Lung microvascular endothelial cell (primary cell): ENCODE measurements around the gene CSGALNACT2. TPM values are rescaled to one million over a fixed set of nuclear protein-coding genes. Genes with fewer than 3 reads are reported as not detected.
A peak's percentile ranks its signal among the peaks of the same experiment; 100 is the strongest.
"Not testable (repeated sequence)": the region's sequence is repeated elsewhere in the genome, so short reads cannot be mapped to it uniquely, and the experiment has no call there.

Experiments
- DNase-seq, 2 donors: peaks; one replicate each; pipeline versions ENCODE4 v3.0.0 to v3.0.0-alpha.2; 2010; ENCODE audit warnings: low read depth in 2 of 2
- total RNA-seq: library from RNA; depleted of rRNA; stranded (reverse); fragments of >200 nt; gene quantifications from 2 replicates; pipeline ENCODE4 v1.2.1, GENCODE V29; 2014

The CSGALNACT2 gene
- total RNA-seq, 1 donor from 2014 or later = 9.1 TPM

- DNase-seq = no peak
Measured at GRCh38 chr10:43214071-43214955, 76.1 kb downstream of the CSGALNACT2 start.

GRCh38 chr10:43214956-43215561, 76.8 kb downstream of the CSGALNACT2 start:
- DNase-seq = no peak

GRCh38 chr10:43215758-43216455, 77.7 kb downstream of the CSGALNACT2 start:
- no peak for DNase-seq

GRCh38 chr10:43216931-43217562, 78.8 kb downstream of the CSGALNACT2 start:
- no peak for DNase-seq

- no peak for DNase-seq
Measured at GRCh38 chr10:43217563-43218205, 79.4 kb downstream of the CSGALNACT2 start.

GRCh38 chr10:43218206-43218950, 80.1 kb downstream of the CSGALNACT2 start:
- DNase-seq = no peak

- DNase-seq = no peak
Measured at GRCh38 chr10:43218951-43219837, 80.9 kb downstream of the CSGALNACT2 start.

GRCh38 chr10:43219848-43220247, 81.6 kb downstream of the CSGALNACT2 start:
- no peak for DNase-seq

GRCh38 chr10:43220251-43220650, 82.0 kb downstream of the CSGALNACT2 start:
- not testable (repeated sequence) for DNase-seq

- no peak for DNase-seq
Measured at GRCh38 chr10:43220657-43221418, 82.6 kb downstream of the CSGALNACT2 start.

- DNase-seq = peak; percentile 12 to 19
Measured at GRCh38 chr10:43221419-43222209, 83.4 kb downstream of the CSGALNACT2 start.

- DNase-seq = no peak
Measured at GRCh38 chr10:43222210-43222720, 84.0 kb downstream of the CSGALNACT2 start.

- DNase-seq = no peak
Measured at GRCh38 chr10:43223056-43223455, 84.8 kb downstream of the CSGALNACT2 start.

GRCh38 chr10:43224321-43224720, 86.1 kb downstream of the CSGALNACT2 start:
- no peak for DNase-seq

GRCh38 chr10:43225004-43225786, 87.0 kb downstream of the CSGALNACT2 start:
- no peak for DNase-seq

- no peak for DNase-seq
Measured at GRCh38 chr10:43225787-43226153, 87.5 kb downstream of the CSGALNACT2 start.

- DNase-seq = no peak
Measured at GRCh38 chr10:43226441-43226840, 88.2 kb downstream of the CSGALNACT2 start.
